Astrocyte (in vitro differentiated cells and primary cell): ENCODE results near the gene BMX. TPM values are rescaled to one million over a fixed set of nuclear protein-coding genes. Genes with fewer than 3 reads are reported as not detected.
A peak's percentile ranks its signal among the peaks of the same experiment; 100 is the strongest.

Experiments
- DNase-seq: peaks from one replicate; pipeline ENCODE4 v3.0.0-alpha.2; 2010; ENCODE audit warnings: low read depth
- FAIRE-seq: peaks from 2 replicates; lab custom pipeline; 2011; peaks lifted over from hg19 to GRCh38; lab: Jason Lieb, UNC
- H2AFZ ChIP-seq: 2 replicates; pipeline ENCODE4 v1.6.0; 2012; ENCODE audit warnings: low read depth, low read length, inconsistent platforms
- H3K27ac ChIP-seq: 2 replicates; pipeline ENCODE4 v1.5.1; 2011; ENCODE audit warnings: low read depth, low read length, inconsistent platforms
- H3K27me3 ChIP-seq: 2 replicates; pipeline ENCODE4 v1.6.0; 2011; ENCODE audit warnings: low read length, inconsistent platforms; ENCODE audit not compliant: insufficient read depth
- H3K36me3 ChIP-seq: 2 replicates; pipeline ENCODE4 v1.5.1; 2011; ENCODE audit warnings: low read length, inconsistent platforms; ENCODE audit not compliant: insufficient read depth
- H3K4me1 ChIP-seq: 2 replicates; pipeline ENCODE4 v1.5.1; 2011; ENCODE audit warnings: low read length, inconsistent platforms; ENCODE audit not compliant: insufficient read depth
- H3K4me2 ChIP-seq: 2 replicates; pipeline ENCODE4 v1.6.0; 2012; ENCODE audit warnings: low read length, inconsistent platforms
- H3K4me3 ChIP-seq: 2 replicates; pipeline ENCODE4 v1.5.1; 2011; ENCODE audit warnings: low read depth, mild to moderate bottlenecking, low read length, inconsistent platforms; ENCODE audit not compliant: insufficient read depth
- H3K79me2 ChIP-seq: 2 replicates; pipeline ENCODE4 v1.6.0; 2012; ENCODE audit warnings: mild to moderate bottlenecking, low read length, inconsistent platforms; ENCODE audit not compliant: insufficient read depth
- H3K9ac ChIP-seq: 2 replicates; pipeline ENCODE4 v1.6.0; 2012; ENCODE audit warnings: mild to moderate bottlenecking, low read length, inconsistent platforms
- H3K9me3 ChIP-seq: 2 replicates; pipeline ENCODE4 v1.5.1; 2012; ENCODE audit warnings: low read depth, mild to moderate bottlenecking, low read length, inconsistent platforms; ENCODE audit not compliant: insufficient read depth
- H4K20me1 ChIP-seq: 2 replicates; pipeline ENCODE4 v1.6.0; 2012; ENCODE audit warnings: low read length, inconsistent platforms; ENCODE audit not compliant: insufficient read depth
- H3K27ac Mint-ChIP-seq: one replicate; pipeline ENCODE4 v1.8.0; 2021; ENCODE audit warnings: mild to moderate bottlenecking, mixed read lengths; ENCODE audit not compliant: unreplicated experiment
- H3K27me3 Mint-ChIP-seq: one replicate; pipeline ENCODE4 v1.8.0; 2021; ENCODE audit warnings: low read depth, mixed read lengths; ENCODE audit not compliant: unreplicated experiment
- H3K36me3 Mint-ChIP-seq: one replicate; pipeline ENCODE4 v1.8.0; 2021; ENCODE audit warnings: low read depth, mixed read lengths; ENCODE audit not compliant: unreplicated experiment
- H3K4me1 Mint-ChIP-seq: one replicate; pipeline ENCODE4 v1.8.0; 2021; ENCODE audit warnings: low read depth, mixed read lengths; ENCODE audit not compliant: unreplicated experiment
- H3K4me3 Mint-ChIP-seq: one replicate; pipeline ENCODE4 v1.8.0; 2021; ENCODE audit warnings: mild to moderate bottlenecking, moderate library complexity, mixed read lengths; ENCODE audit not compliant: unreplicated experiment
- H3K9me3 Mint-ChIP-seq: one replicate; pipeline ENCODE4 v1.8.0; 2021; ENCODE audit warnings: mild to moderate bottlenecking, mixed read lengths; ENCODE audit not compliant: unreplicated experiment
- CTCF ChIP-seq: IDR thresholded peaks from 2 replicates; pipeline ENCODE4 v1.5.1; 2011; ENCODE audit warnings: low read depth, mild to moderate bottlenecking, inconsistent platforms, low read length, moderate library complexity; ENCODE audit not compliant: insufficient read depth
- EZH2 ChIP-seq: IDR thresholded peaks from 2 replicates; pipeline ENCODE4 v1.6.1; 2012; ENCODE audit warnings: mild to moderate bottlenecking, low read length, inconsistent platforms; ENCODE audit not compliant: insufficient read depth
- total RNA-seq: library from RNA; stranded (reverse); gene quantifications from 2 replicates; pipeline ENCODE4 v1.2.1, GENCODE V29; 2021

BMX gene
- total RNA-seq, 1 donor from 2014 or later = not detected

- TF ChIP-seq EZH2 (no peak), CTCF (no peak)
- H3K27me3 Mint-ChIP-seq = no peaks in the 10 kb centered on the region
These were observed 25.2 kb downstream of the BMX start for GRCh38 chrX:15525664-15526416.

GRCh38 chrX:15529165-15529564, 28.6 kb downstream of the BMX start:
- Histone ChIP-seq H3K9me3 (no peaks in the 10 kb centered on the region), H3K9ac (no peak overlapping the region), H3K36me3 (no peaks in the 10 kb centered on the region), H3K79me2 (no peaks in the 10 kb centered on the region), H4K20me1 (no peaks in the 10 kb centered on the region), H2AFZ (no peak overlapping the region), H3K4me1 (no peaks in the 10 kb centered on the region), H3K4me3 (no peak overlapping the region), H3K4me2 (no peak overlapping the region), H3K27me3 (no peaks in the 10 kb centered on the region), H3K27ac (no peak overlapping the region)
- H3K36me3 Mint-ChIP-seq = no peaks in the 10 kb centered on the region
- H3K4me1 Mint-ChIP-seq = peaks cover 7% of the 10 kb centered on the region
- H3K9me3 Mint-ChIP-seq = no peaks in the 10 kb centered on the region
- H3K27me3 Mint-ChIP-seq = no peaks in the 10 kb centered on the region
- no peak for TF ChIP-seq CTCF
- no peak for TF ChIP-seq EZH2
- no peak for DNase-seq
- no peak overlapping the region for H3K4me3 Mint-ChIP-seq
- no peak overlapping the region for H3K27ac Mint-ChIP-seq
- no peak for FAIRE-seq

More at GRCh38 chrX:15525664-15526416, 25.2 kb downstream of the BMX start:
- H3K36me3 Mint-ChIP-seq = no peaks in the 10 kb centered on the region
- Histone ChIP-seq H3K4me1 (no peaks in the 10 kb centered on the region), H3K9ac (no peak overlapping the region), H4K20me1 (no peaks in the 10 kb centered on the region), H3K27me3 (no peaks in the 10 kb centered on the region), H3K27ac (no peak overlapping the region), H3K9me3 (no peaks in the 10 kb centered on the region), H3K36me3 (no peaks in the 10 kb centered on the region), H3K79me2 (no peaks in the 10 kb centered on the region), H3K4me3 (no peak overlapping the region), H3K4me2 (no peak overlapping the region), H2AFZ (no peak overlapping the region)
- FAIRE-seq (peak; percentile 26), DNase-seq (no peak)
- no peak overlapping the region for H3K27ac Mint-ChIP-seq
- H3K4me3 Mint-ChIP-seq = no peak overlapping the region
- H3K4me1 Mint-ChIP-seq = peaks cover 7% of the 10 kb centered on the region
- H3K9me3 Mint-ChIP-seq = no peaks in the 10 kb centered on the region

- no peak overlapping the region for H2AFZ ChIP-seq
- no peaks in the 10 kb centered on the region for H3K27me3 Mint-ChIP-seq
These were observed 29.7 kb downstream of the BMX start for GRCh38 chrX:15530318-15530717.

More at GRCh38 chrX:15530318-15530717, 29.7 kb downstream of the BMX start:
- Mint-ChIP-seq H3K9me3 (no peaks in the 10 kb centered on the region), H3K4me1 (peaks cover 4% of the 10 kb centered on the region), H3K4me3 (no peak overlapping the region), H3K36me3 (no peaks in the 10 kb centered on the region), H3K27ac (no peak overlapping the region)
- H4K20me1 ChIP-seq = no peaks in the 10 kb centered on the region
- H3K36me3 ChIP-seq = no peaks in the 10 kb centered on the region
- no peaks in the 10 kb centered on the region for H3K79me2 ChIP-seq
- no peak for TF ChIP-seq CTCF
- TF ChIP-seq EZH2 = no peak
- H3K9me3 ChIP-seq = no peaks in the 10 kb centered on the region
- H3K4me2 ChIP-seq = no peak overlapping the region
- no peaks in the 10 kb centered on the region for H3K4me1 ChIP-seq
- no peak overlapping the region for H3K9ac ChIP-seq
- DNase-seq = no peak
- H3K27me3 ChIP-seq = no peaks in the 10 kb centered on the region
- no peak overlapping the region for H3K27ac ChIP-seq
- FAIRE-seq = peak; percentile 5
- H3K4me3 ChIP-seq = no peak overlapping the region
